HCT116 (cell line): Measurements from ENCODE around the gene CACNA2D3. TPM values are rescaled to one million over a fixed set of nuclear protein-coding genes. Genes with fewer than 3 reads are reported as not detected.

ENCODE experiments used
- ATAC-seq: fragments of 200-7000 bp; cut with Tn5 transposase; 2 replicates; pipeline ENCODE4 v1.9.1; 2020; ENCODE audit warnings: mild to moderate bottlenecking, moderate library complexity
- BruUV-seq: library from RNA; stranded (reverse); fragments of 400-500 nt; replicated peaks from 2 replicates; lab custom pipeline; 2021; lab: Mats Ljungman, UMichigan
- CTCF ChIA-PET: fragments of 300-600 bp; sonication (Branson Sonifier 250); formaldehyde crosslinking; loops from one replicate; lab custom pipeline; 2021; ENCODE audit warnings: antibody characterized with exemption; lab: Charles Lee
- POLR2A ChIA-PET: fragments of 300-600, 350-600 bp; sonication (Branson Sonifier 250); formaldehyde crosslinking; loops from one replicate; lab custom pipeline; 2021; ENCODE audit warnings: antibody characterized with exemption; lab: Charles Lee
- RAD21 ChIA-PET, 2 experiments: fragments of 300-600 bp; sonication (Branson Sonifier 250); formaldehyde crosslinking; loops; one replicate each; lab custom pipeline; 2023; ENCODE audit warnings: low total read pairs in 2 of 2; ENCODE audit not compliant: uncharacterized antibody in 2 of 2, unreplicated experiment in 2 of 2, low non-redundant PET in 1 of 2; lab: Charles Lee
- DNase-seq: peaks from one replicate; pipeline ENCODE4 v3.0.0-alpha.2; 2010; ENCODE audit warnings: low read depth, low spot score
- H2AFZ ChIP-seq: fragments of 200-600 bp; shearing (Covaris generic), sonication (generic); 2 replicates; pipeline ENCODE4 v1.6.1; 2017; ENCODE audit warnings: low read depth, mixed run types, mixed read lengths, antibody characterized with exemption, low read length; ENCODE audit not compliant: poor library complexity, severe bottlenecking
- H3K27ac ChIP-seq: 2 replicates; pipeline ENCODE4 v1.5.1; 2012; ENCODE audit warnings: low read depth, low read length
- H3K27me3 ChIP-seq: fragments of 200-600 bp; sonication (generic); 2 replicates; pipeline ENCODE4 v1.6.1; 2016; ENCODE audit warnings: mixed run types, low read length, mixed read lengths; ENCODE audit not compliant: insufficient read depth
- H3K36me3 ChIP-seq, 2 experiments: fragments of 200-500 bp in 1 of 2; fragments of 200-600 bp in 1 of 2; sonication (Bioruptor generic) in 1 of 2; sonication (generic) in 1 of 2; 2 replicates each; pipeline versions ENCODE4 v1.5.1 to v1.6.1; 2014 to 2016; ENCODE audit warnings: low read length in 2 of 2, inconsistent platforms in 1 of 2, mixed read lengths in 1 of 2, mixed run types in 1 of 2; ENCODE audit not compliant: insufficient read depth in 2 of 2, control insufficient read depth in 1 of 2
- H3K4me1 ChIP-seq, 2 experiments: fragments of 200-600 bp in 1 of 2; sonication (generic) in 1 of 2; 2 replicates each; pipeline versions ENCODE4 v1.5.1 to v1.6.1; 2012 to 2017; ENCODE audit warnings: low read length in 2 of 2, inconsistent platforms in 1 of 2, mild to moderate bottlenecking in 1 of 2, mixed read lengths in 1 of 2, mixed run types in 1 of 2, moderate library complexity in 1 of 2; ENCODE audit not compliant: insufficient read depth in 2 of 2, control insufficient read depth in 1 of 2
- H3K4me2 ChIP-seq: fragments of 200-600 bp; sonication (generic); 2 replicates; pipeline ENCODE4 v1.6.1; 2017; ENCODE audit warnings: mixed run types, low read length, mixed read lengths
- H3K4me3 ChIP-seq, 2 experiments: fragments of 200-600 bp in 1 of 2; sonication (generic) in 1 of 2; replicated peaks in 1 of 2; 2 replicates each; pipeline ENCODE4 v1.5.1; 2011 to 2016; ENCODE audit warnings: low read length in 2 of 2, control low read depth in 1 of 2, low read depth in 1 of 2, mild to moderate bottlenecking in 1 of 2, mixed read lengths in 1 of 2, mixed run types in 1 of 2
- H3K79me2 ChIP-seq: fragments of 200-600 bp; sonication (generic); 2 replicates; pipeline ENCODE4 v1.6.1; 2017; ENCODE audit warnings: mild to moderate bottlenecking, mixed run types, low read length, moderate library complexity, mixed read lengths; ENCODE audit not compliant: insufficient read depth
- H3K9ac ChIP-seq: fragments of 200-600 bp; sonication (generic); 2 replicates; pipeline ENCODE4 v1.6.1; 2016; ENCODE audit warnings: low read length, mixed read lengths
- H3K9me2 ChIP-seq: fragments of 200-600 bp; sonication (generic), shearing (Covaris generic); 2 replicates; pipeline ENCODE4 v1.6.1; 2017; ENCODE audit warnings: mixed run types, mild to moderate bottlenecking, moderate library complexity; ENCODE audit not compliant: insufficient read depth
- H3K9me3 ChIP-seq, 2 experiments: fragments of 200-500 bp in 1 of 2; fragments of 200-600 bp in 1 of 2; sonication (Bioruptor generic) in 1 of 2; sonication (generic) in 1 of 2; 2 replicates each; pipeline ENCODE4 v1.6.1; 2014 to 2017; ENCODE audit warnings: low read length in 2 of 2, mixed read lengths in 2 of 2, inconsistent platforms in 1 of 2, low read depth in 1 of 2, mild to moderate bottlenecking in 1 of 2, mixed run types in 1 of 2, moderate library complexity in 1 of 2; ENCODE audit not compliant: control insufficient read depth in 1 of 2, insufficient read depth in 1 of 2
- H4K20me1 ChIP-seq: fragments of 200-600 bp; sonication (generic), shearing (Covaris generic); 2 replicates; pipeline ENCODE4 v1.6.1; 2017; ENCODE audit warnings: mixed run types, mild to moderate bottlenecking, moderate library complexity; ENCODE audit not compliant: insufficient read depth
- ATF3 ChIP-seq: IDR thresholded peaks from 2 replicates; pipeline ENCODE4 v1.6.1; 2012
- CBX3 ChIP-seq: IDR thresholded peaks from 2 replicates; pipeline ENCODE4 v1.6.1; 2012; ENCODE audit warnings: low read depth
- CEBPB ChIP-seq: IDR thresholded peaks from 2 replicates; pipeline ENCODE4 v1.6.1; 2012; ENCODE audit warnings: low read depth
- CTCF ChIP-seq, 3 experiments: fragments of 200-600 bp in 1 of 3; sonication (generic) in 1 of 3; IDR thresholded peaks in 2 of 3; conservative IDR thresholded peaks in 1 of 3; 2 replicates each; pipeline ENCODE4 v1.5.1; 2012 to 2017; ENCODE audit warnings: low read depth in 2 of 3, low read length in 2 of 3, antibody characterized with exemption in 1 of 3, borderline replicate concordance in 1 of 3, control low read depth in 1 of 3, mild to moderate bottlenecking in 1 of 3, mixed read lengths in 1 of 3, mixed run types in 1 of 3, moderate library complexity in 1 of 3; ENCODE audit not compliant: insufficient read depth in 1 of 3
- EGR1 ChIP-seq: IDR thresholded peaks from 2 replicates; pipeline ENCODE4 v1.6.1; 2012; ENCODE audit warnings: low read depth
- EZH2 ChIP-seq: fragments of 200-600 bp; sonication (generic); IDR thresholded peaks from 2 replicates; pipeline ENCODE4 v1.6.1; 2017; ENCODE audit warnings: antibody characterized with exemption, mixed run types
- EZH2phosphoT487 ChIP-seq: fragments of 200-600 bp; IDR thresholded peaks from 2 replicates; pipeline ENCODE4 v1.6.1; 2018; ENCODE audit warnings: antibody characterized with exemption, borderline replicate concordance
- FOSL1 ChIP-seq: IDR thresholded peaks from 2 replicates; pipeline ENCODE4 v1.6.1; 2012; ENCODE audit warnings: low read depth
- MAX ChIP-seq: IDR thresholded peaks from 2 replicates; pipeline ENCODE4 v1.6.1; 2012
- POLR2AphosphoS5 ChIP-seq: IDR thresholded peaks from 2 replicates; pipeline ENCODE4 v1.6.1; 2011; ENCODE audit warnings: mild to moderate bottlenecking, low read depth, low read length, moderate library complexity
- REST ChIP-seq: IDR thresholded peaks from 2 replicates; pipeline ENCODE4 v1.6.1; 2012; ENCODE audit warnings: low read depth
- SIN3A ChIP-seq: IDR thresholded peaks from 2 replicates; pipeline ENCODE4 v1.6.1; 2012; ENCODE audit warnings: low read depth
- SP1 ChIP-seq: IDR thresholded peaks from 2 replicates; pipeline ENCODE4 v1.6.1; 2012; ENCODE audit warnings: low read depth
- SRF ChIP-seq: IDR thresholded peaks from 2 replicates; pipeline ENCODE4 v1.6.1; 2012; ENCODE audit warnings: low read depth
- YY1 ChIP-seq: IDR thresholded peaks from 2 replicates; pipeline ENCODE4 v1.6.1; 2011; ENCODE audit warnings: low read length, low read depth, moderate library complexity, mild to moderate bottlenecking; ENCODE audit not compliant: insufficient replicate concordance; ENCODE audit errors: extremely low read depth
- intact Hi-C: fragments of 100-400 bp; cut with micrococcal nuclease; formaldehyde crosslinking; loops from 2 replicates; pipeline ENCODE4 v1.10.0; 2022
- total RNA-seq: library from RNA; stranded (reverse); gene quantifications from one replicate; pipeline ENCODE4 v1.2.1, GENCODE V29; 2021; ENCODE audit not compliant: unreplicated experiment

The CACNA2D3 gene
- total RNA-seq, 1 experiment from 2014 or later = 0.20 TPM

- H3K9ac ChIP-seq = no peak overlapping the region
- no peak overlapping the region for H3K4me3 ChIP-seq
- TF ChIP-seq CBX3 (no peak), EZH2 (no peak)
- H3K27me3 ChIP-seq = no peaks in the 10 kb centered on the region
- ChIA-PET POLR2A (no interaction called here), CTCF (no interaction called here), RAD21 (no interaction called here)
- no peak overlapping the region for H3K4me2 ChIP-seq
- ATAC-seq (no peak), DNase-seq (no peak)
- no peaks in the 10 kb centered on the region for H3K9me3 ChIP-seq
- intact Hi-C loops = no loop called here
- H3K9me2 ChIP-seq = no peaks in the 10 kb centered on the region
- H3K79me2 ChIP-seq = no peaks in the 10 kb centered on the region
- H3K4me1 ChIP-seq = no peaks in the 10 kb centered on the region
- H3K36me3 ChIP-seq = no peaks in the 10 kb centered on the region
- H4K20me1 ChIP-seq = no peaks in the 10 kb centered on the region
- H2AFZ ChIP-seq = no peak overlapping the region
- no peak overlapping the region for H3K27ac ChIP-seq
- no TSS peak for BruUV-seq
Measured at GRCh38 chr3:54360320-54360719, 238.0 kb downstream of the CACNA2D3 start.

DNA sequence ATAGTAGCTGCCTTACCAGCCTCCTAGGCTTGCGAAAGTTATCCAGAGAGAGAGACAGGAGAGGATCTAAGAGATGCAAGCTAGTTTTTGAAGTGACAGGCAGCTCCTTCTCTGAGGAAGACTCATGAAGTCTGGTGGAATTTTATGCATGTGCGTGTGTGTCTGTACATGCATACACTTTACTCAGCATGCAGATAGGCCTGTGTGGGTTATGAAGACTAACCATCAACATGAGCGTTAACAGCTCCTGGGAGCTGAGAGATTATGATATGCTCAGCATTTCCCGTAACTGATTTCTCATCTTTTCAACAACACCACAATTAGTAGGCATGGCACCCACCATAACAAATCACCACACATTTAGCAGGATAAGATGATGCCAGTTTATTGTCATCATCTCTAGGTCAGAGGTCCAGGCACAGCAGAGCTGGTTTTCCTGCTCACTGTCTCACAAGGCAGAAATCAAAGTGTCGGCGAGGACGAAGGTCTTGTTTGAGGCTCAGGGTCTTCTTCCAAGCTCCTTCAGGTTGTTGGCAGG is 239.5 kb downstream of the CACNA2D3 start:
- H2AFZ ChIP-seq = no peak overlapping the region
- no peak for ATAC-seq
- CTCF ChIA-PET = no interaction called here
- H3K36me3 ChIP-seq = no peaks in the 10 kb centered on the region
- H3K27ac ChIP-seq = no peak overlapping the region
- intact Hi-C loops = no loop called here
- H3K4me1 ChIP-seq = no peaks in the 10 kb centered on the region
- H3K9me2 ChIP-seq = no peaks in the 10 kb centered on the region
- H4K20me1 ChIP-seq = no peaks in the 10 kb centered on the region
- no peak overlapping the region for H3K4me3 ChIP-seq
- no peaks in the 10 kb centered on the region for H3K79me2 ChIP-seq
- H3K4me2 ChIP-seq = no peak overlapping the region
- DNase-seq = no peak
- no peaks in the 10 kb centered on the region for H3K9me3 ChIP-seq
- RAD21 ChIA-PET = no interaction called here
- POLR2A ChIA-PET = no interaction called here
- no TSS peak for BruUV-seq
- no peak overlapping the region for H3K9ac ChIP-seq
- H3K27me3 ChIP-seq = no peaks in the 10 kb centered on the region
- no peak for TF ChIP-seq POLR2AphosphoS5
- no peak for TF ChIP-seq CBX3
- no peak for TF ChIP-seq REST
- TF ChIP-seq SRF = no peak
- TF ChIP-seq CEBPB = no peak
- TF ChIP-seq YY1 = no peak
- no peak for TF ChIP-seq EZH2phosphoT487
- TF ChIP-seq FOSL1 = no peak
- no peak for TF ChIP-seq MAX
- no peak for TF ChIP-seq EGR1
- no peak for TF ChIP-seq SP1
- TF ChIP-seq ATF3 = no peak
- no peak for TF ChIP-seq CTCF (IDR thresholded peaks at IDR 0.05 in 2 of 3, conservative IDR thresholded peaks at IDR 0.05 in 1 of 3; ENCODE audit: borderline replicate concordance in 1 of 3, insufficient read depth in 1 of 3, low read depth in 2 of 3, low read length in 2 of 3)
- TF ChIP-seq SIN3A = no peak
